BJ (cell line): ENCODE data around the gene TBL1X. TPM values are rescaled to one million over a fixed set of nuclear protein-coding genes. Genes with fewer than 3 reads are reported as not detected.
A peak's percentile ranks its signal among the peaks of the same experiment; 100 is the strongest.

Source experiments
- CTCF ChIA-PET: fragments of 350-600 bp; formaldehyde crosslinking; extraction: SDS; loops from one replicate; lab custom pipeline; 2021; ENCODE audit warnings: antibody characterized with exemption, inconsistent platforms; lab: Yijun Ruan, JAX
- POLR2A ChIA-PET: fragments of 300-600 bp; sonication (Branson Sonifier 250); formaldehyde crosslinking; extraction: SDS; loops from one replicate; lab custom pipeline; 2021; ENCODE audit warnings: antibody characterized with exemption; lab: Charles Lee
- DNase-seq: peaks from one replicate; pipeline ENCODE4 v3.0.0-alpha.2; 2011; ENCODE audit warnings: low read depth
- H3K27me3 ChIP-seq: 2 replicates; pipeline ENCODE4 v1.6.0; 2011; ENCODE audit warnings: low read length; ENCODE audit not compliant: control insufficient read depth, insufficient read depth
- H3K36me3 ChIP-seq: 2 replicates; pipeline ENCODE4 v1.5.1; 2011; ENCODE audit warnings: low read length; ENCODE audit not compliant: control insufficient read depth, insufficient read depth
- H3K4me3 ChIP-seq: 2 replicates; pipeline ENCODE4 v1.5.1; 2011; ENCODE audit warnings: low read depth, mild to moderate bottlenecking, control low read depth, low read length
- polyA minus RNA-seq: library from RNA; depleted of rRNA, polyadenylated mRNA; stranded (reverse); fragments of >200 nt; gene quantifications from 2 replicates; pipeline ENCODE4 v1.2.3, GENCODE V29; 2011; rRNA and poly(A)+ RNA removed
- polyA plus RNA-seq: library from polyadenylated mRNA; depleted of rRNA; stranded (reverse); fragments of >200 nt; gene quantifications from 2 replicates; pipeline ENCODE4 v1.2.3, GENCODE V29; 2011; rRNA removed
- TF ChIP-seq, protein P1 (sequence below): IDR thresholded peaks from 2 replicates; pipeline ENCODE4 v1.5.1; 2011; ENCODE audit warnings: low read depth, mild to moderate bottlenecking, control low read depth, inconsistent platforms, low read length, moderate library complexity; ENCODE audit not compliant: insufficient read depth

TBL1X gene
- polyA plus RNA-seq, result 11.3 and 13.2 TPM in 2 replicates
- 26.1 and 32.6 TPM in 2 replicates for polyA minus RNA-seq

DNA sequence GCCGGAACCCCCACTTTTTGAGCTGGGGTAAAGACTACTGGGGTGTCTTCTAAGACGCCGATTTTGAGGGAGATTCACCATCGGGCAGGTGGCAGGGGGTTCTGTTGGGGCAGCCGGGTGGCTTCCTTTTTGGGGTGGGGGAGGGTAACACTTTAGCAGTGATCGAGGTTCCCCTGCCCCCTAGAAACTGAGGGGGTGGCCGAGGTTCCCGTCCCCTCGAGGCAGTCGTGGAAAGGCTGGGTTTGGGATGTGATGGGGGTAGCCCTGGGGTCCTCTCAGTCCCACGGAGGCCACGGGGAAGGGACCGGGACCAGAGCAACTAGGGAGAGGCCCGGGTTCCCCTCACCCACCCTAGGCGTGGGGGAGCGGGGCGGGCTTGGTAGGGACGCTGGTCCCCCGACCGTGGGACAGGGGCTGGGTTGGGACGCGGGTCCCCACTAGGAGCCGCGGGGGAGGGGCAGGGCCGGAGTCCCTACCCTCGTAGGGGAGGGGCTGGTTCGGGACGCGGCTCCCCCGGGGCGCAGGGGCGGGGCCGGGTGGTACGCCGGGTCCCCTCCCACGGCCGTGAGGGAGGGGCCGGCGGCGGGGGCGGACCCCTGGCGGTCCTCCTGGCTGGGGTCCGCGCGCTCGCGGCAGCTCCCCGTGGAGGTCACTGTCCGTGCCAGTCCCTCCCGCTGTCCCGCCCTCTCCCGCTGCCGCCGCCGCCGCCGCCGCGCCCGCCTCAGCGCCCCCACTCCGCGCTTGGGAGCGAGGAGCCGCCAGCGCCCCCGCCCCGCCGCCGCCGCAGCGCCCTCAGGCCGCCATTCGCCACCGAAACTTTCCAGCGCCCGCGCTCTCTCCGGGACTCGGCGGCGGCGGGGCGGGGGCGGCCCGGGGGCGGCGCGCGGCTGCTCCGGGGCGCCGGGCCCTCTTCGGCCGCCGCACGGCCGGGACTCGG is at the start of gene TBL1X:
Gene TBL1X, plus strand, starts transcription at position 624 of the 937 bp plus-strand sequence. CDS start 188,529 bp downstream, outside the sequence.
- no peak for DNase-seq
- TF ChIP-seq, protein P1, sequence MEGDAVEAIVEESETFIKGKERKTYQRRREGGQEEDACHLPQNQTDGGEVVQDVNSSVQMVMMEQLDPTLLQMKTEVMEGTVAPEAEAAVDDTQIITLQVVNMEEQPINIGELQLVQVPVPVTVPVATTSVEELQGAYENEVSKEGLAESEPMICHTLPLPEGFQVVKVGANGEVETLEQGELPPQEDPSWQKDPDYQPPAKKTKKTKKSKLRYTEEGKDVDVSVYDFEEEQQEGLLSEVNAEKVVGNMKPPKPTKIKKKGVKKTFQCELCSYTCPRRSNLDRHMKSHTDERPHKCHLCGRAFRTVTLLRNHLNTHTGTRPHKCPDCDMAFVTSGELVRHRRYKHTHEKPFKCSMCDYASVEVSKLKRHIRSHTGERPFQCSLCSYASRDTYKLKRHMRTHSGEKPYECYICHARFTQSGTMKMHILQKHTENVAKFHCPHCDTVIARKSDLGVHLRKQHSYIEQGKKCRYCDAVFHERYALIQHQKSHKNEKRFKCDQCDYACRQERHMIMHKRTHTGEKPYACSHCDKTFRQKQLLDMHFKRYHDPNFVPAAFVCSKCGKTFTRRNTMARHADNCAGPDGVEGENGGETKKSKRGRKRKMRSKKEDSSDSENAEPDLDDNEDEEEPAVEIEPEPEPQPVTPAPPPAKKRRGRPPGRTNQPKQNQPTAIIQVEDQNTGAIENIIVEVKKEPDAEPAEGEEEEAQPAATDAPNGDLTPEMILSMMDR, result no peak
- ChIA-PET CTCF (no interaction called here), POLR2A (no interaction called here)
- no peaks in the 10 kb centered on the region for H3K27me3 ChIP-seq
- no peaks in the 10 kb centered on the region for H3K36me3 ChIP-seq
- H3K4me3 ChIP-seq, result peak within 1 kb of the TSS; percentile 64

DNA sequence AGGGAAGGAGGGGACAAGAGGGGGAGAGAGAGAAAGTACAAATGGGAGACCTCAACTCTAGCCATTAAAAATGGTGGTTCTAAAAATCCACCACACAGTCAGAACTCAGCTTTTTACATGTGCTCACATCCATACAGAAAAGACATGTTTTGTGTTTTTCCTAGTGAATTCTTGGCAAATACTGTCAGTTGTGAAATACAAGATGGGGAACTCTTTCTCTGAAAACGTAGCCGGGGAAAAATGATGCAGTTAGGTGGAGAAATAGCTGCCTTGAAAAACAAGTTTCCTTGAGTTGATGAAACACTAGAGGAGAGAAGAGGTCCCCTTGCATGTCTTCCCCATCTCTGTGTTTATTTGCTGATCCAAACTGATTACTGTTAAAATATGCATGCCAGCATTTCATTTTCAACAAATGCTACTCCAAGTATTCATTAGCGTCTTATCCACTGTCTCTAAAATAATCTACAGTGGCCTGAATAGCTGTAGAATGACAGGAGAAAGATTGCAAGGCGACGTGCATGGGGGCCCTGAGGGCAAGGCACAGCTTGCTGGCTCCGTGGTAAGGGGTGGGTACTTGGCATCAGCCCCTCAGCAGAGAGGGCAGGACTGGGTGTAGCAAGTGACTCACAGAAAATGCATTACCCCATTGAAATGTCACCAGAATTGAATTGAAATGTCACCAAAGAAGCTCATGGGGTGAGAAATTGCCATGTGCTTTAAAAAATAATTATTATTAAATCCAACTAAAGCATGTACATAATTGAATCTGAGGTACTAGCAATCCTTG is 48.1 kb upstream of the TBL1X start:
- H3K4me3 ChIP-seq, result no peak overlapping the region
- DNase-seq, result peak; percentile 26
- no peaks in the 10 kb centered on the region for H3K27me3 ChIP-seq
- TF ChIP-seq, protein P1, result no peak
- H3K36me3 ChIP-seq, result no peaks in the 10 kb centered on the region
- CTCF ChIA-PET, result interaction anchor here (1.1 kb wide), 1 partner anchor 153 kb away, joined by 3 read pairs; no protein-coding TSS in a partner anchor
- POLR2A ChIA-PET, result no interaction called here

DNA sequence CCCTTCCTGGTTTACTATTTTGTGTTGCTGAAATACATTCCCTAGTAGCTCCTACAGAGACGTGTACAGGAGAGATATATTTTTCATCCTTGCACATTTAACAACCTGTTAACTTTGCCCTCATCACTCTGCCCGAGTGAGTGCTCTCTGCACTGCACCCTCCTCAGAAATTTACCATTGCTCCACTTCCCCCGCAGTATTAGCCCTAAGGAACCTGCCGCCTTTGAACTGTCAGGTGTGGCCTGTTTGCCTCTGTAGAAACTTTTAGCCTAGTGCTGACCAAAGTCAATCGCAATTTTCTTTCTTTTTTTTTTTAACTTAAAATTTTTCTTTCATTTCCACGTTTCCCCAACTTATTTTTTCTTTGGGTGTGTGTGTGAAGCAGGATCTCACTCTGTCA is 46.6 kb upstream of the TBL1X start:
- Histone ChIP-seq H3K36me3 (no peaks in the 10 kb centered on the region), H3K27me3 (no peaks in the 10 kb centered on the region), H3K4me3 (no peak overlapping the region)
- CTCF ChIA-PET, result interaction anchor here (1.1 kb wide), 1 partner anchor 151 kb away, joined by 3 read pairs; no protein-coding TSS in a partner anchor
- no peak for DNase-seq
- POLR2A ChIA-PET, result no interaction called here
- TF ChIP-seq, protein P1, result no peak

DNA sequence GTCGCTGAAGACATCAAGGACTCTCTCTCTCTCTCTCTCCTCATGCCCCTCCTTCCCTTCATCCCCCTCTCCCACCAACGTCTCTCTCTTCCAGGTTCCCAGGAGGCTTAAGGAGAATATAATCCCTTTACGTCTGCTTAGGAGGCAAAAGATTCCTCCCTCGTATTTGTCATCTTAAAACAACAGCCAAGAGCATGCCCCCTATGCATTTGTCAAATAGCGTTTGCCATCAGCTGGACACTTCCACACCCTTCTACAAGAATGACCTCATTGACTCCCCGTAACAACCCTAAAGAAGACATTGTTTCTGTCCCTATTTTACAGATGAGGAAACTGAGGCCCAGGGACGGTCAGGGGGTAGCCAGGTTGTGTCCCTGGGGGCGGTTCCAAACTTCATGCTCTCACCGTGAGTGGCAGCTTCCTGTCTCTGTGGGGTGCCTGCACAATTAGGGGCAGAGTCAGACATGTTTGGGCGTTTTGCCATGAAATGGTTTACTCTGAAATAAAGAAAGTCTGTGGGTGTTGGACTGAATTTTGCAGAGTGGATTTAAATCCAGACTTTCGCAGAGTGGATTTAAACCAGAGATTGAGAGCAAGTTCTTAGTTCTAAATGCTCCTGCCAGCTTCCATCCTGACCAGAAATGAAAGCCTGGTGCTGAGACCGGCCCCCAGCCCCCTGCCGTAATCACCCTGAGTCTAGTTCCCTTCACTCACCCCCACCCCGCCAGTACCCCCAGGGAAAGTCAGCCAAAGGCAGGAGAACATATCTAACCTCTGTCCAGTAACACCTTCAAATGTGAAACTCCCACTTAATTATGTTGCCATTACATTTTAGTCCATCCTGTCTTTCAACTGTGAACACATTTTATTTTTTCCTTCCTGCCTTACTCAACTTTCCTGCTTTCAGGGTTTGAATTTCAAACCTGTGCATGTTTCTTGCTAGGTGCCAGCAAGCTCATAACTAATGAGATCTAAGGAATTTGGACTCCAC is 44.3 kb upstream of the TBL1X start:
- CTCF ChIA-PET, result interaction anchor here (0.6 kb wide), 1 partner anchor 579 kb away, joined by 3 read pairs; no protein-coding TSS in a partner anchor
- TF ChIP-seq, protein P1, result no peak
- no peak overlapping the region for H3K4me3 ChIP-seq
- H3K36me3 ChIP-seq, result no peaks in the 10 kb centered on the region
- no peak for DNase-seq
- no peaks in the 10 kb centered on the region for H3K27me3 ChIP-seq
- POLR2A ChIA-PET, result no interaction called here
